Endothelial cell of umbilical vein (primary cell): ENCODE results near the gene VEZT. TPM values are rescaled to one million over a fixed set of nuclear protein-coding genes. Genes with fewer than 3 reads are reported as not detected.

Source experiments
- BruUV-seq: library from RNA; stranded (reverse); fragments of 400-500 nt; replicated peaks from 2 replicates; lab custom pipeline; 2021; lab: Mats Ljungman, UMichigan
- CTCF ChIA-PET: fragments of 300-600, 350-600 bp; sonication (Branson Sonifier 250); formaldehyde crosslinking; loops from one replicate; lab custom pipeline; 2021; ENCODE audit warnings: antibody characterized with exemption, inconsistent platforms; lab: Charles Lee
- POLR2A ChIA-PET: fragments of 300-600, 350-600 bp; sonication (Branson Sonifier 250); formaldehyde crosslinking; loops from one replicate; lab custom pipeline; 2021; ENCODE audit warnings: antibody characterized with exemption, inconsistent platforms; lab: Charles Lee
- DNase-seq: peaks from one replicate; pipeline ENCODE4 v3.0.0-alpha.2; 2011; ENCODE audit warnings: low read depth, low spot score
- FAIRE-seq: peaks from 2 replicates; lab custom pipeline; 2011; peaks lifted over from hg19 to GRCh38; lab: Jason Lieb, UNC
- H2AFZ ChIP-seq: 2 replicates; pipeline ENCODE4 v1.6.0; 2012; ENCODE audit warnings: low read depth, low read length, control low read depth, inconsistent platforms
- H3K27ac ChIP-seq: 2 replicates; pipeline ENCODE4 v1.5.1; 2011; ENCODE audit warnings: low read depth, mild to moderate bottlenecking, control low read depth, low read length, moderate library complexity; ENCODE audit not compliant: insufficient read depth
- H3K27me3 ChIP-seq, 2 experiments: 2 replicates each; pipeline versions ENCODE4 v1.6.0 to v1.6.1; 2011; ENCODE audit warnings: low read length in 2 of 2, mixed read lengths in 1 of 2; ENCODE audit not compliant: control insufficient read depth in 2 of 2, insufficient read depth in 2 of 2
- H3K36me3 ChIP-seq, 2 experiments: 2 replicates in 1 of 2; 3 replicates in 1 of 2; pipeline ENCODE4 v1.5.1; 2011; ENCODE audit warnings: low read length in 2 of 2, mild to moderate bottlenecking in 1 of 2, moderate library complexity in 1 of 2; ENCODE audit not compliant: control insufficient read depth in 2 of 2, insufficient read depth in 2 of 2; ENCODE audit errors: extremely low read depth in 1 of 2
- H3K4me1 ChIP-seq: 3 replicates; pipeline ENCODE4 v1.5.1; 2011; ENCODE audit warnings: mild to moderate bottlenecking, low read length; ENCODE audit not compliant: control insufficient read depth, insufficient read depth; ENCODE audit errors: extremely low read depth
- H3K4me2 ChIP-seq: 2 replicates; pipeline ENCODE4 v1.6.1; 2011; ENCODE audit warnings: low read length, control low read depth, mixed read lengths; ENCODE audit not compliant: insufficient read depth
- H3K4me3 ChIP-seq, 3 experiments: fragments of 200-600 bp in 1 of 3; sonication (generic), shearing (Covaris generic) in 1 of 3; replicated peaks in 1 of 3; 2 replicates each; pipeline ENCODE4 v1.5.1; 2011 to 2016; ENCODE audit warnings: control low read depth in 3 of 3, low read length in 3 of 3, mild to moderate bottlenecking in 2 of 3, inconsistent platforms in 1 of 3, low read depth in 1 of 3, moderate library complexity in 1 of 3; ENCODE audit not compliant: insufficient read depth in 1 of 3
- H3K79me2 ChIP-seq: 2 replicates; pipeline ENCODE4 v1.6.0; 2012; ENCODE audit warnings: low read length, inconsistent platforms; ENCODE audit not compliant: control insufficient read depth, insufficient read depth
- H3K9ac ChIP-seq: replicated peaks from 2 replicates; pipeline ENCODE3; 2011; ENCODE audit warnings: low read length, control low read depth; ENCODE audit not compliant: insufficient read depth; ENCODE audit errors: extremely low read depth
- H3K9me1 ChIP-seq: replicated peaks from 3 replicates; pipeline ENCODE4 v1.6.0; 2011; ENCODE audit warnings: mild to moderate bottlenecking, low read length; ENCODE audit not compliant: control insufficient read depth, insufficient read depth; ENCODE audit errors: extremely low read depth
- H3K9me3 ChIP-seq: replicated peaks from 2 replicates; pipeline ENCODE4 v1.5.1; 2012; ENCODE audit warnings: low read length, inconsistent platforms; ENCODE audit not compliant: control insufficient read depth, insufficient read depth
- H4K20me1 ChIP-seq: replicated peaks from 2 replicates; pipeline ENCODE3; 2011; ENCODE audit warnings: mild to moderate bottlenecking, low read length; ENCODE audit not compliant: control insufficient read depth, insufficient read depth; ENCODE audit errors: extremely low read depth
- CTCF ChIP-seq, 2 donors: IDR thresholded peaks; 1 replicate in 1 of 2; 2 replicates in 1 of 2; pipeline ENCODE4 v1.5.1; 2011; ENCODE audit warnings: low read length in 2 of 2, mild to moderate bottlenecking in 2 of 2, moderate library complexity in 2 of 2, control low read depth in 1 of 2, inconsistent platforms in 1 of 2, low read depth in 1 of 2; ENCODE audit not compliant: insufficient read depth in 1 of 2; ENCODE audit errors: extremely low read depth in 1 of 2
- EZH2 ChIP-seq: IDR thresholded peaks from 2 replicates; pipeline ENCODE4 v1.6.1; 2012; ENCODE audit warnings: borderline replicate concordance, low read depth, mild to moderate bottlenecking, moderate library complexity, low read length, inconsistent platforms; ENCODE audit not compliant: severe bottlenecking
- FOS ChIP-seq: IDR thresholded peaks from 2 replicates; pipeline ENCODE4 v1.6.1; 2011; ENCODE audit warnings: mild to moderate bottlenecking, low read length, moderate library complexity, borderline replicate concordance; ENCODE audit not compliant: insufficient read depth
- GATA2 ChIP-seq: IDR thresholded peaks from 2 replicates; pipeline ENCODE4 v1.7.0; 2011; ENCODE audit warnings: low read depth, mild to moderate bottlenecking, moderate library complexity, mixed read lengths, low read length; ENCODE audit not compliant: insufficient read length, insufficient read depth
- JUN ChIP-seq: IDR thresholded peaks from 2 replicates; pipeline ENCODE4 v1.6.1; 2011; ENCODE audit warnings: borderline replicate concordance, low read depth; ENCODE audit not compliant: insufficient read length, insufficient read depth
- MYC ChIP-seq: IDR thresholded peaks from one replicate; pipeline ENCODE4 v1.6.1; 2011; ENCODE audit warnings: mild to moderate bottlenecking, low read depth, low read length
- POLR2A ChIP-seq: IDR thresholded peaks from 2 replicates; pipeline ENCODE4 v1.6.1; 2012; ENCODE audit warnings: low read depth, mild to moderate bottlenecking, control low read depth, low read length
- POLR2AphosphoS5 ChIP-seq: IDR thresholded peaks from 2 replicates; pipeline ENCODE4 v1.6.1; 2012; ENCODE audit warnings: low read depth, mild to moderate bottlenecking, control low read depth, low read length, moderate library complexity; ENCODE audit not compliant: insufficient read depth
- dilution Hi-C: fragments of 300-500 bp; cut with MboI; formaldehyde crosslinking; loops from one replicate; pipeline ENCODE4 v1.15.0; 2019; ENCODE audit warnings: low sequenced_read_pairs; ENCODE audit not compliant: extremely low pct_ligation_motif_present
- intact Hi-C: fragments of 100-400 bp; cut with micrococcal nuclease; formaldehyde crosslinking; loops from one replicate; pipeline ENCODE4 v1.10.0; 2022
- polyA plus RNA-seq, 4 experiments: library from polyadenylated mRNA; depleted of rRNA in 3 of 4; stranded (reverse) in 3 of 4; unstranded in 1 of 4; fragments of >200 nt; gene quantifications; 2 replicates each; pipeline versions ENCODE4 v1.2.1 to v1.2.3, GENCODE V29; 2011 to 2012; ENCODE audit warnings: missing spikeins in 1 of 4
- total RNA-seq: library from RNA; stranded (reverse); gene quantifications from 2 replicates; pipeline ENCODE4 v1.2.3, GENCODE V29; 2021
- TF ChIP-seq, protein P1 (sequence below): IDR thresholded peaks from 2 replicates; pipeline ENCODE4 v1.6.1; 2011; ENCODE audit not compliant: insufficient read depth, insufficient read length

The VEZT gene
- total and polyA plus RNA-seq, 2 donors (not counting 3 experiments of a cell fraction or from before 2014, with no cell fraction given) = 57.8 to 91.3 TPM

GRCh38 chr12:95269892-95270291 lies 52.3 kb downstream of the VEZT start:
- Histone ChIP-seq H3K9me3 (no peaks in the 10 kb centered on the region), H3K27ac (no peak overlapping the region), H3K9ac (no peak overlapping the region), H2AFZ (no peak overlapping the region), H3K4me3 (no peak overlapping the region), H3K27me3 (no peaks in the 10 kb centered on the region), H4K20me1 (no peaks in the 10 kb centered on the region), H3K4me2 (no peak overlapping the region), H3K9me1 (no peaks in the 10 kb centered on the region), H3K79me2 (peaks cover 7% of the 10 kb centered on the region), H3K36me3 (peaks cover 3 to 17% of the 10 kb centered on the region in 2 experiments), H3K4me1 (no peaks in the 10 kb centered on the region)
- intact Hi-C loops = no loop called here
- TF ChIP-seq, protein P1, sequence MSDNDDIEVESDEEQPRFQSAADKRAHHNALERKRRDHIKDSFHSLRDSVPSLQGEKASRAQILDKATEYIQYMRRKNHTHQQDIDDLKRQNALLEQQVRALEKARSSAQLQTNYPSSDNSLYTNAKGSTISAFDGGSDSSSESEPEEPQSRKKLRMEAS = no peak
- TF ChIP-seq EZH2 (no peak), POLR2A (no peak), FOS (no peak), GATA2 (no peak), JUN (no peak), POLR2AphosphoS5 (no peak), CTCF (IDR thresholded peaks at IDR 0.05; ENCODE audit: extremely low read depth in 1 of 2, insufficient read depth in 1 of 2, low read depth in 1 of 2, low read length in 2 of 2) (no peak), MYC (no peak)
- ChIA-PET POLR2A (interaction anchor here (0.5 kb wide), 1 partner anchor 112 kb away, joined by 3 read pairs; no protein-coding TSS in a partner anchor), CTCF (interaction anchor here (1.0 to 1.7 kb wide), 2 partner anchors 11 to 264 kb away, joined by 4 to 5 read pairs; no protein-coding TSS in a partner anchor)
- DNase-seq (no peak), FAIRE-seq (no peak)
- no TSS peak for BruUV-seq
- dilution Hi-C loops = no loop called here
